SK-MEL-5 (cell line): ENCODE data around the gene NDUFB7. TPM values are rescaled to one million over a fixed set of nuclear protein-coding genes. Genes with fewer than 3 reads are reported as not detected.
"Not testable (repeated sequence)": the region's sequence is repeated elsewhere in the genome, so short reads cannot be mapped to it uniquely, and the experiment has no call there.

Experiments
- DNase-seq: peaks from one replicate; pipeline ENCODE4 v3.0.0-alpha.2; 2016; ENCODE audit warnings: low read depth, low spot score
- in situ Hi-C: cut with HindIII; loops from 2 replicates; pipeline ENCODE4 v1.10.0; 2016; ENCODE audit warnings: low sequenced_read_pairs, high pct_unique_total_duplicates, low pct_unique_long_range_greater_than_20kb
- total RNA-seq: library from RNA; depleted of rRNA; stranded (reverse); fragments of >200 nt; shearing (Covaris generic); gene quantifications from 2 replicates; pipeline ENCODE4 v1.2.3, GENCODE V29; 2014

The NDUFB7 gene
- total RNA-seq, 1 experiment from 2014 or later, result 221 TPM

DNA sequence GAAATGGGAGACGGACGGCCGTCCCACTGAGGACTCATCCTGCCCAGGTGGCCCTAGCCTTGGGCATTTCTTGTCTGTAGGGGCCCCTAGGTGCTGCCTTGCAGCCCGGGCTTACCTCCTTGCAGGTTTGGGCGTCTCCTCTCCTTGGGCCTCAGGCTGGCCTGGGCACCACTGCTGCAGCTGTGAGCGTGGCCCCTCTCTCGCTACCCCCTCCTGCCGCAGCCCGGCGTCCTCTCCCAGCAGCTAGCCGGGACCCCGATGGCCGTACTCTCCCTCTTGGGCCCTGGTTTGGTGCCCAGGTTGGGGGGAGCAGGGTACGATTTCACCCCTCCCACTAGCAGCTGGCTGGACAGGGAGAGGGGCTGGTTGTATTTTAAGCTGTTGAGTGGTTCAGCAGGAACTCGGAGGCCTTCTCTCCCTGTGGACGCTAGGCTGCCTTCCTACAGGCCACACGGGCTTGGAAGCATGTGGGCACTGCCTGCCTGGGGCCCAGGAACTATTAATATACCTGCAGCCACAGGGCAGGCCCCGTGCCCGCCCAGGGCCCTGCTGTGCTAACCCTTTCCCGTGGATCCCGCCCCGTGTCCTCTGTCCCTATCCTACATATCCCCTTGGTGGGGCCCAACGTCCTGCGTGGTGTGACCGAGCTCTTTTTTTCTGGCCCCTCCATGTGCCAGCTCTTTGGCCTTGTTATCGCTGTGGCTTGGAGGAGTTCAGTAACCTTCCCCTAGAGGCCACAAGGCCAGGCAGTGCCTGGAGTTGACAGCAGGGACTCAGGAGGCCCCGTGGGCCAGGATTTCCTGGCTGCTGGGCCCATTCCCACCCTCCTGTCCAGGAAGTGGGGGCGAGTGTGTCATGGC lies 11.7 kb downstream of the NDUFB7 start:
- DNase-seq, result no peak
- in situ Hi-C loops, result no loop called here

DNA sequence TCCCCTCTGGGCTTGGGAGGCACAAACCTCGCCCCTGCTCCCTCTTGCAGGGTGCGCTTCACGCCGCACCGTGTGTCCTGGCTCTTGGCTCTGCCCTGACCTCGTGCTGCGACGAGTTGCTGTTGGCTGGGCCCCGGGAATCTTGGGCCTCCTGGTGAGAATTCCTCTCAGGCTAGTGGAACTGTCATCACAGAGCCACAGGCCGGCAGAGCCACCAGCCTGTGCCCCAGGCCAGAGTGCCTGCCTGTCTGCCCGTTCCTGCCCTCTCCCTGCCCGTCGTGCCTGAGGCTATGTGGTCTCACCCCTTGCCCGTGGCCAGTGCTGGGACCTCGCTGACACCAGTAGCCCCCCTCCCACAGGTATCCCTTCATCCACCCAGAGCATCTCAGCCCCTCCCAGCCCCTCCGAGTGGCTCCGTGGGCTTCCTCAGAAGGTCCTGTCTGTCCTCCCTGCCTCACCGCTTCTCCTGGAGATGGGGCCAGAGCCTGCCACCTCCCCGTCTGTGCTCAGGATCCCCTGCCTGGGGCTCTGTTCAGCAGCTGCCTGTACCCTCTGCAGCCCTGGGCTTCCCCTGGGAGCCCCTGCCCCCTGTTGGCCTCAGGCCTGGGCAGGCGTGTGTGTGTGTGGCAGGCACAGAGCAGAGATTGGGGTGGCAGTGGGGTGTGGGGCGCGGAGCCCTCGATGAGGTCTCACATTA lies 13.3 kb downstream of the NDUFB7 start:
- in situ Hi-C loops, result no loop called here
- DNase-seq, result no peak

DNA sequence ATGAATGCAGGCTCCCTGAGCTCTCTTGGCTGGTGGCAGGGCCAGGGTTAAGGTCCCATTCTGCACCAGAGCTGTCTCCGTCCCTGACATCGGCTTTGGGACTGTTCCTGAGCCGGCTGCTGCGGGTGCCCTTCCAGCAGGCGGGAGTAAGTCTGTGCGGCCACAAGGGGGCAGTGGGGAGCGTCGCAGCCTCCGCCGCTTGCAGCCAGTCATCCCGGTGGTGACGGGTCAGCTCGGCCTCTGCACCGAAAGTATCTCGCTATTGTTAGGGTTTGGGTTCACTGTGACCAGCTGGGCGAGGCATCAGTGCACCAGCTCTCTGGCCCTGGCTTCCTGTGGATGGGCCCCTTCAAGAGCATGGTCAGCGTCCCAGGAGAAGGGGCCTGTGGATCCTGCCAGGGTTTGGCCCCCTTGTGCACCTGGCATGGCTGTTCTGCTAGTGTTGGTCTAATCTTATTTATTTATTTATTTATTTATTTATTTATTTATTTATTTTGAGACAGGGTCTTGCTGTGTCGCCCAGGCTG lies 15.1 kb downstream of the NDUFB7 start:
- DNase-seq, result peak; percentile 68
- in situ Hi-C loops, result no loop called here

GRCh38 chr19:14555918-14556661 lies 15.8 kb downstream of the NDUFB7 start:
- in situ Hi-C loops, result no loop called here
- no peak for DNase-seq

- in situ Hi-C loops, result no loop called here
Measured at GRCh38 chr19:14554382-14554812, 17.5 kb downstream of the NDUFB7 start.

DNA sequence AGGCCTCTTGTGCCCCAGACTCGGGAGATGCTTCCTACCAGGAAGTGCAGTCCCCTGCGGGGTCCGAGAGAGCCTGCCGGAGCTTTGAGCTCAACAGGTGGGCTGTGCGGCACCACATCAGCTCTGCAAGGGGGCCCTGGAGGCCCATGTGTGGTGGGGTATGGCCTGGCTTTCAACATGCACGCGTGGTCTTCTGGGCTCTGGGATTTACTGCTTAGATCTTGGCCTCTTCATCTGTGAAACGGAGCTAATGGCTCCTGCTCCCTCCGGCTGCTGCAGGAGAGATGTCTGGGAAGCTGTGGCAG lies 18.0 kb downstream of the NDUFB7 start:
- in situ Hi-C loops, result no loop called here
- no peak for DNase-seq

More at GRCh38 chr19:14554382-14554812, 17.5 kb downstream of the NDUFB7 start:
- no peak for DNase-seq

- DNase-seq, result no peak
- in situ Hi-C loops, result no loop called here
Measured at GRCh38 chr19:14553042-14553938, 18.6 kb downstream of the NDUFB7 start.

GRCh38 chr19:14552006-14552360 lies 19.9 kb downstream of the NDUFB7 start:
- DNase-seq, in situ Hi-C loops: not testable (repeated sequence)

DNA sequence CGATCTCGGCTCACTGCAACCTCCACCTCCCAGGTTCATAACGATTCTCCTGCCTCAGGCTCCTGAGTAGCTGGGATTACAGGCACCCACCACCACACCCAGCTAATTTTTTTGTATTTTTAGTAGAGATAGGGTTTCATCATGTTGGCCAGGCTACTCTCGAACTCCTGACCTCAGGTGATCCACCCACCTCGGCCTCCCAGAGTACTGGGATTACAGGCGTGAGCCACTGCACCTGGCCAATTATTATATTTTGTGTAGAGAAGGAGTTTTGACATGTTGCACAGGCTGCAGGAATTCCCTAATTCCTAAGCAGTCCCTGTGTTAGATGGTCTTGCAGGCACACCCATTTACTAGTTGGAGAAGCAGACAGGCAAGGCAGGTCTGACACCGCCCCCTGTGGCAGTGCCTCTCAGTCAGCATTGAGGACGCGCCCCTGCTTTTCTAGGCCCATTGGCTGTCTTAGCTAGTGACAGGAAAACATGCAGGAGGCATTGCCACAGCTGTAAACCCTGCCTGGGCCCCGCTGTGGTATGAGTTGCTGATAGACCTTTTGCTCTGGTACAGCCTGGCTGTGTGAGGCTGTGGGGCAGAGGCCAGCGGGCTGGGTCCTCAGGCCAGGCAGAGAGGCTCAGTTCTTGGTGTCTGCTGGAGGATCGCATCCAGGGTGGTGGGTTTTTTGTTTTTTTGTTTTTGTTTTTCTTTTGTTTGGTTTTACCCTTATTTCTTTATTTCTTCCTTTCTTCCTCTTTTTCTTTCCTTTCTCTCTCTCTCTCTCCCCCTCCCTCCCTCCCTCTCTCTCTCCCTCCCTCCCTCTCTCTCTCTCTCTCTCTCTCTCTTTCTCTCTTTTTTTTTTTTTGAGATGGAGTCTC lies 20.5 kb downstream of the NDUFB7 start:
- DNase-seq, result peak; percentile 37
- in situ Hi-C loops, result not testable (repeated sequence)

- no peak for DNase-seq
- in situ Hi-C loops, result no loop called here
Measured at GRCh38 chr19:14550201-14550754, 21.6 kb downstream of the NDUFB7 start.

- in situ Hi-C loops, result no loop called here
- DNase-seq, result no peak
Measured at GRCh38 chr19:14545716-14546082, 26.2 kb downstream of the NDUFB7 start.

DNA sequence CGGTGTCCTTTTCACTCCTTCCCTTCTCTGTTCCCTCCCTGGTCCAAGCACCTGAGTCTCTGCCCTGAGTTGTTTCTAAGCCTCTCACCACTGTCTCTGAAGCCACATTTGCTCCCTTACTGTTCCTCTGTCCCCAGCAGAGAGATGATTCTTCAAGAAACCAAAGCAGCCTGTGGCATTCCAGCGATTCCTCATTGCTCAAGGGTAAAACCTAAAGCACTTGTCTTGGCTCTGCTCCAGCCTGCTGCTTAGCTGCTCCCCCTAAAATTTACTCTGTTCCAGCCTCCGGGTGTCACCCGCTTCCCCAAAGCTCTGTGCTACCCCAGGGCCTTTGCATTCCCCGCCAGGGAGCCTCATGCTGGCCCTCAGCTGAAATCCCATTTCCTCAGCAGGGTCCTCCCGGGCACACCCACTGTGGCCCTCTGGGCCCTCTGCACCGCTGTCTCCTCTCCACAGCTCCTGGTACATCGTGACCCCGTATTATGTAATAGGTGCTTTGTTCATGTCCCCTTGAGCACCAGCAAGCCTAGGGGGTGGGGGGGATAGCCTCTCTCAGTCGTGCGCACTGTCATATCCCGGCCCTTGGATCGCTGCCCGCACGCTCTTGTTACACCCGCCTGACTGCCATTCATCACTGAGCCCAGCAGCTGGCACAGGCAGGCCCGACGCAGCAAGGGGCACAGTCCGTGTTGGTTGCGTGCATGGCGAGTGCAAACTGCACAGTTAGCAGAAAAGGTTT lies 26.7 kb downstream of the NDUFB7 start:
- in situ Hi-C loops, result no loop called here
- no peak for DNase-seq

- in situ Hi-C loops, result no loop called here
- DNase-seq, result no peak
Measured at GRCh38 chr19:14544047-14544446, 27.8 kb downstream of the NDUFB7 start.

DNA sequence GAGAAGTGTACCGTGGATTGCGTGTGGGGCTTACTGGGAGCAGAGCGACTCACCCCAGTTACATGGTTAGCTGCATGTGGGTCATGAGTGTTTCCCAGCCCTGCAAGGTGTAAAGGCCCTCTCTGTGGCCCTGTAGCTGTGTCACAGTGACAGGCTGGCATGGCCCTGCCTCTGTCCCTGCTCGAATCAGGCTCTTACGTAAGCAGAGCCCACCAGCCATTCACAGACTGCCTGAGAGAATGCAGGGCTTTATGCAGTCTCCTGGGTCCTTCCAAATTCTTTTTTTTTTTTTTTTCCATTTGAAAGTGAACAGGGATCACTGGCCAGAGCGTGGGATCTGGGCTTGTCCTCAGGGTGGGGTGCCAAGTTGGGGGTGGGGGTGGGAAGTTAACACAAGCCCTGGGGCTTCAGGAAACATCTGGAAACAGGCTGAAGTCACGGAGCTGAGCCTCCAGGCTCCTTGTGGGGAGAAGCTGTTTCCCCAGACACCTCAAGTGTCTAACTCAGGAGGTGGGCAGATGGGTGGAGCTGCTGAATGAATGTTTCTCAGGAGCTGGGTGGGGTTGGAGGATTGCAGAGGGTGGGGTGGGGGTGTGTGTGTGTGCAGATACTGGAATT lies 29.0 kb downstream of the NDUFB7 start:
- no peak for DNase-seq
- in situ Hi-C loops, result no loop called here

- DNase-seq, in situ Hi-C loops: not testable (repeated sequence)
Measured at GRCh38 chr19:14541979-14542378, 29.9 kb downstream of the NDUFB7 start.
